ENCODE results near the gene CXCR4.

DNA sequence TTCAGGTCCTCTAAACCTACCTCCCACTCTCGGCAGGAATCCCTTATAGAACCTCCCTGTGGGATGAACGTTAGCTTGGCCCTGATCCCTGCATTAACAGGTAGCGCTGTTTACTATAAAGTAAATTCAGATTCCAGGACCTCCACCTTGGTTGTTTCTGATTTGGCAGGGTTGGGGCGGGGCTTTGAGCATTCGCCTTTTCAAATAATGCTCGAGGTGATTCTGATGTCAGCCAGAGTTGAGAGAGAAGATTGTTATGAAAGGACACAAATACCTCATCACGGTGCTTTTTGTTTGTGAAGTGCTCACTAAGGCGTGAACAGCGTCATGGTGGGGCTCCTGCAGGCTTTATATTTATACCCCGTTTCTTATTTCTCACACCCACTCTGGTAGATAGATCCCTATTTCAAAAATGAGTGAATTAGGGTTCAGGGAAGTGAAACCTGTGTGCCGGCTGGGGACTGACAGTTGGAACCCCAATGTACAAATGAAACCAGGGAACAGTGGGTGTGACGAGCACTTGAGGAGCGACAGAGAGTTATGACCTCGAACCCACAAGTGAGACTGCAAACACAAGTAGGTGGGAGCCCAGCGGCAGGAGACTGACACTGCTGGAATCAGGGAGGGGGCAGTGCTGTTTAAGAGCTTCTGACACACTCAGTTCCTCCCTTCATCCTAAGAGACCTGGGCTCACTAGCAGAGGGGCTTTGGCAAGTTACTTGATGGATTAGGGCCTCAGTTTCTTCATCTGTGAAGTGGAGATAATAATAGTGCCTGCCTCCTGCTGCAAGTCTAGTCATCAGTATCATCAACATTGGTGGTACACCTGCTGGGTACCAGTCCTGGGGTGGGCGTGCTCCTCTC, 14.2 kb upstream of the CXCR4 start:
- TF ChIP-seq, protein P1, sequence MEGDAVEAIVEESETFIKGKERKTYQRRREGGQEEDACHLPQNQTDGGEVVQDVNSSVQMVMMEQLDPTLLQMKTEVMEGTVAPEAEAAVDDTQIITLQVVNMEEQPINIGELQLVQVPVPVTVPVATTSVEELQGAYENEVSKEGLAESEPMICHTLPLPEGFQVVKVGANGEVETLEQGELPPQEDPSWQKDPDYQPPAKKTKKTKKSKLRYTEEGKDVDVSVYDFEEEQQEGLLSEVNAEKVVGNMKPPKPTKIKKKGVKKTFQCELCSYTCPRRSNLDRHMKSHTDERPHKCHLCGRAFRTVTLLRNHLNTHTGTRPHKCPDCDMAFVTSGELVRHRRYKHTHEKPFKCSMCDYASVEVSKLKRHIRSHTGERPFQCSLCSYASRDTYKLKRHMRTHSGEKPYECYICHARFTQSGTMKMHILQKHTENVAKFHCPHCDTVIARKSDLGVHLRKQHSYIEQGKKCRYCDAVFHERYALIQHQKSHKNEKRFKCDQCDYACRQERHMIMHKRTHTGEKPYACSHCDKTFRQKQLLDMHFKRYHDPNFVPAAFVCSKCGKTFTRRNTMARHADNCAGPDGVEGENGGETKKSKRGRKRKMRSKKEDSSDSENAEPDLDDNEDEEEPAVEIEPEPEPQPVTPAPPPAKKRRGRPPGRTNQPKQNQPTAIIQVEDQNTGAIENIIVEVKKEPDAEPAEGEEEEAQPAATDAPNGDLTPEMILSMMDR (IDR thresholded peaks at IDR 0.05) = no peak
- TF ChIP-seq POLR2A (IDR thresholded peaks at IDR 0.05) = no peak
- TF ChIP-seq EP300 (IDR thresholded peaks at IDR 0.05) = no peak
- peak in 1 of 4 donors; percentile 38 for TF ChIP-seq POLR2AphosphoS5 (IDR thresholded peaks at IDR 0.05)

Measured in sigmoid colon (tissue), 4 donors.